ENCODE data around the gene USP15.
"Not testable (repeated sequence)": the region's sequence is repeated elsewhere in the genome, so short reads cannot be mapped to it uniquely, and the experiment has no call there.

Gene USP15

GRCh38 chr12:62361048-62361447 lies 100.8 kb downstream of the USP15 start:
- FAIRE-seq = peak; percentile 80
- DNase-seq (ENCODE audit: insufficient read length, low spot score) = no peak

- FAIRE-seq (no peak), DNase-seq (ENCODE audit: insufficient read length, low spot score) (no peak)
Observed at GRCh38 chr12:62363506-62363905, 103.3 kb downstream of the USP15 start.

GRCh38 chr12:62364697-62365096 lies 104.5 kb downstream of the USP15 start:
- not testable (repeated sequence) for DNase-seq (ENCODE audit: insufficient read length, low spot score); FAIRE-seq

GRCh38 chr12:62365846-62366245 lies 105.6 kb downstream of the USP15 start:
- not testable (repeated sequence) for DNase-seq (ENCODE audit: insufficient read length, low spot score); FAIRE-seq

- DNase-seq (ENCODE audit: insufficient read length, low spot score); FAIRE-seq: not testable (repeated sequence)
Observed at GRCh38 chr12:62368430-62369223, 108.4 kb downstream of the USP15 start.

GRCh38 chr12:62370189-62370588 lies 110.0 kb downstream of the USP15 start:
- FAIRE-seq (no peak), DNase-seq (ENCODE audit: insufficient read length, low spot score) (no peak)

GRCh38 chr12:62371661-62372060 lies 111.5 kb downstream of the USP15 start:
- DNase-seq (ENCODE audit: insufficient read length, low spot score) (no peak), FAIRE-seq (no peak)

- no peak for FAIRE-seq
Observed at GRCh38 chr12:62372134-62372533, 111.9 kb downstream of the USP15 start.

GRCh38 chr12:62372825-62373224 lies 112.6 kb downstream of the USP15 start:
- DNase-seq (ENCODE audit: insufficient read length, low spot score) = no peak
- no peak for FAIRE-seq

More at GRCh38 chr12:62372134-62372533, 111.9 kb downstream of the USP15 start:
- no peak for DNase-seq (ENCODE audit: insufficient read length, low spot score)

- no peak for FAIRE-seq
- no peak for DNase-seq (ENCODE audit: insufficient read length, low spot score)
Observed at GRCh38 chr12:62375603-62376002, 115.4 kb downstream of the USP15 start.

GRCh38 chr12:62379026-62379722 lies 119.0 kb downstream of the USP15 start:
- FAIRE-seq = peak; percentile 76
- DNase-seq (ENCODE audit: insufficient read length, low spot score) = no peak

GRCh38 chr12:62379723-62380045 lies 119.5 kb downstream of the USP15 start:
- no peak for DNase-seq (ENCODE audit: insufficient read length, low spot score)
- no peak for FAIRE-seq

- FAIRE-seq = no peak
- DNase-seq (ENCODE audit: insufficient read length, low spot score) = no peak
Observed at GRCh38 chr12:62382526-62382925, 122.3 kb downstream of the USP15 start.

GRCh38 chr12:62396750-62397149 lies 136.5 kb downstream of the USP15 start:
- FAIRE-seq (no peak), DNase-seq (ENCODE audit: insufficient read length, low spot score) (no peak)

- DNase-seq (ENCODE audit: insufficient read length, low spot score) (no peak), FAIRE-seq (no peak)
Observed at GRCh38 chr12:62400135-62400534, 139.9 kb downstream of the USP15 start.

- no peak for FAIRE-seq
Observed at GRCh38 chr12:62401631-62402030, 141.4 kb downstream of the USP15 start.

GRCh38 chr12:62403031-62403430 lies 142.8 kb downstream of the USP15 start:
- DNase-seq (ENCODE audit: insufficient read length, low spot score) = no peak
- no peak for FAIRE-seq

More at GRCh38 chr12:62401631-62402030, 141.4 kb downstream of the USP15 start:
- DNase-seq (ENCODE audit: insufficient read length, low spot score) = no peak

- no peak for DNase-seq (ENCODE audit: insufficient read length, low spot score)
- FAIRE-seq = no peak
Observed at GRCh38 chr12:62407587-62407986, 147.4 kb downstream of the USP15 start.

- FAIRE-seq = no peak
- no peak for DNase-seq (ENCODE audit: insufficient read length, low spot score)
Observed at GRCh38 chr12:62409068-62409467, 148.9 kb downstream of the USP15 start.

- FAIRE-seq (no peak), DNase-seq (ENCODE audit: insufficient read length, low spot score) (no peak)
Observed at GRCh38 chr12:62414180-62414579, 154.0 kb downstream of the USP15 start.

- no peak for DNase-seq (ENCODE audit: insufficient read length, low spot score)
- FAIRE-seq = no peak
Observed at GRCh38 chr12:62426089-62426488, 165.9 kb downstream of the USP15 start.

GRCh38 chr12:62429457-62429856 lies 169.3 kb downstream of the USP15 start:
- FAIRE-seq = no peak
- no peak for DNase-seq (ENCODE audit: insufficient read length, low spot score)
